Skeletal muscle cell (primary cell): Measurements from ENCODE around the gene ITGA2B.
"Not testable (repeated sequence)": the region's sequence is repeated elsewhere in the genome, so short reads cannot be mapped to it uniquely, and the experiment has no call there.

Source experiments
- DNase-seq: peaks from one replicate; pipeline ENCODE4 v3.0.0-alpha.2; 2010; ENCODE audit warnings: low read depth
- H3K4me3 ChIP-seq: 2 replicates; pipeline ENCODE4 v1.5.1; 2011; ENCODE audit warnings: low read depth, mild to moderate bottlenecking, control low read depth, low read length, moderate library complexity

ITGA2B gene

DNA sequence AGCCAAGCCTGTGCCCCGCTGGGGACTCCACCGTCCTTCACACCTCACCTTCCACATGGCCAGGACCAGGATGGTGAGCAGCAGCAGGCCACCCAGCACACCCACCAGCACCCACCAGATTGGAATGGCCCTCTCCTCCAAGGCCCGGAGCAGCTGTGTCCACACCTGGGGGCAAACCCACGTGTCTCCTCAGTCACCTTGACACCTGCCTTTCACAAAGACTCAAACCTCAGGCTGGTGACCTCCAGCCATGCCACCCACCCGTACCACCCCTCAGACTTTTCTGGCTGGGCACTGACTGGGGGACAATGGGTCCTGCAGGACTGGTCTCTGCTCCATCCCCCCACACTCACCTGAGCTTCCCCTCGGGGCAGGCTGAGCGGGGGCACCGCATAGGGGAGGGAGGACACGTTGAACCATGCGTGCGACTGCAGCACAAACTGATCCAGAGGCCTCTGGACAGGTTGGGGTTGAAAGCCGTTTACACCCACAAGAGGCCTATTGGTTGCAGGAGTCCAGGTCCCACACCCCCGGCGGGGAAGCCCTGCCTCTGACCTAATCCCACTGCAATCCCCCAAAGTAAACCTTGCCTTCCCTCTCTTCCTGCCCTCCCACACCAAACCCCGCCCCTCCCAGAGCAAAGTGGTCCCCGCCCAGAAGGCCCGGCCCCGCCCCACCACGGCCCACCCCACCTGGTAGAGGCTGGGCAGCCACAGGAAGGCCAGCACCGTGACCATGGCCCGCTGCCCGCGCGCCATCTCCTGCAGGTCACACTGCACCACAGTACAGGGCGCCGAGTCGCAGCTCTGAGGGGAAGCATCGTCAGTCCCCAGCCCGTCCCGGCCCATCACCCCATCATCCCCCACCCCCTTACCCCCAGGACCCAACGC lies 14.9 kb downstream of the ITGA2B start:
- no peak overlapping the region for H3K4me3 ChIP-seq
- DNase-seq = no peak

- no peak for DNase-seq
- H3K4me3 ChIP-seq = no peak overlapping the region
Observed at GRCh38 chr17:44372036-44372435, 17.4 kb downstream of the ITGA2B start.

GRCh38 chr17:44369414-44370023 lies 19.9 kb downstream of the ITGA2B start:
- H3K4me3 ChIP-seq, DNase-seq: not testable (repeated sequence)

DNA sequence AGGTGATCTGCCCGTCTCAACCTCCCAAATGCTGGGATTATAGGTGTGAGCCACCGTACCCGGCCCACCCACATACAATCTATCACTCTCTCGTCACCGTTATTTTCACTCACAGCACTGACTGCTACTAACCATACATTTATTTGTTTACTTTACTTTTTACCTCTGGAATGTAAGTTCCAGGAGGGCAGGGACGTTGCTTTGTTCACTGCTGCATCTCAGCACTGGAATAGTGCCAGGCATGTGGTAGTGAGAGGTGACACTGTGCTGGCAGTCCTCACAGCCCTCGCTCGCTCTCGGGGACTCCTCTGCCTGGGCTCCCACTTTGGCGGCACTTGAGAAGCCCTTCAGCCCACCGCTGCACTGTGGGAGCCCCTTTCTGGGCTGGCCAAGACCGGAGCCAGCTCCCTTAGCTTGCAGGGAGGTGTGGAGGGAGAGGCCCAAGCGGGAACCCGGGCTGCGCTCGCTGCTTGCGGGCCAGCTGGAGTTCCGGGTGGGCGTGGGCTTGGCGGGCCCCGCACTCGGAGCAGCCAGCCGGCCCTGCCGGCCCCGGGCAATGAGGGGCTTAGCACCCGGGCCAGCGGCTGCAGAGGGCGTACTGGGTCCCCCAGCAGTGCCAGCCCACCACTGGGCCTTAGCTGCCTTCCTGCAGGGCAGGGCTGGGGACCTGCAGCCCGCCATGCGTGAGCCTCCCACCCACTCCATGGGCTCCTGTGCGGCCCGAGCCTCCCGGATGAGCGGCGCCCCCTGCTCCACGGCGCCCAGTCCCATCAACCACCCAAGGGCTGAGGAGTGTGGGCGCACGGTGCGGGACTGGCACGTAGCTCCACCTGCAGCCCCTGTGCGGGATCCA lies 20.8 kb downstream of the ITGA2B start:
- H3K4me3 ChIP-seq, DNase-seq: not testable (repeated sequence)

- no peak overlapping the region for H3K4me3 ChIP-seq
- DNase-seq = no peak
Observed at GRCh38 chr17:44367231-44367979, 22.0 kb downstream of the ITGA2B start.

- H3K4me3 ChIP-seq, DNase-seq: not testable (repeated sequence)
Observed at GRCh38 chr17:44365051-44365450, 24.4 kb downstream of the ITGA2B start.

DNA sequence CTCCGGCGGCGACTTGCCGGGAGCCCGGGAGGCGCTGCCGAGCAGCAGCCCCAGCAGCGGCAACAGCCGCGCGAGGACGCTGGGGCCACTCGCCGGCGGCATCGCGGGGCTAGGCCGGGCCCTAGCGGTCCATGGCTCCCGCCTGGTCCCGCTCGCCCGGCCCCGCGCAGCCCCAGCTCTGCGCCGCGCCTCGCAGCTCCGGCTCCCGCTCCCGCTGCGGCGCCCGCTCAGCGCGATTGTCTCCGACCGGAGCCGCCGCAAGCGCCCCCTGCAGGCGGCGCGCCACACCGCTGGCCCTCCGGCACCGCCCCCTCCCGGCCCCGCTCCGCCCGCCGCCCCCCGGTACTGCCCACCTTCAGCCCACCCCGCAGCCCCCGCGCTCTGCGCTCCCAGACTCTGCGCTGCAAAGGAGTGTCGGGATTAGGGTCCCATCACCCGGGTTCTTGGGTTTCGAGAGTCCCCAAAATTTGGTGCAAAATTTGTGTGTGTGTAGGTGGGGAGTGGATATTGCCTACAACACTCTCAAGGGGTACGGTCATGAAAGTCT lies 25.8 kb downstream of the ITGA2B start, which contains the start of gene FAM171A2:
Gene FAM171A2 (minus strand): TSS at position 241 of the 547 bp plus-strand sequence. CDS start 139 bp downstream, at position 102.
- no peak for DNase-seq
- peak within 1 kb of the TSS; percentile 84 for H3K4me3 ChIP-seq

DNA sequence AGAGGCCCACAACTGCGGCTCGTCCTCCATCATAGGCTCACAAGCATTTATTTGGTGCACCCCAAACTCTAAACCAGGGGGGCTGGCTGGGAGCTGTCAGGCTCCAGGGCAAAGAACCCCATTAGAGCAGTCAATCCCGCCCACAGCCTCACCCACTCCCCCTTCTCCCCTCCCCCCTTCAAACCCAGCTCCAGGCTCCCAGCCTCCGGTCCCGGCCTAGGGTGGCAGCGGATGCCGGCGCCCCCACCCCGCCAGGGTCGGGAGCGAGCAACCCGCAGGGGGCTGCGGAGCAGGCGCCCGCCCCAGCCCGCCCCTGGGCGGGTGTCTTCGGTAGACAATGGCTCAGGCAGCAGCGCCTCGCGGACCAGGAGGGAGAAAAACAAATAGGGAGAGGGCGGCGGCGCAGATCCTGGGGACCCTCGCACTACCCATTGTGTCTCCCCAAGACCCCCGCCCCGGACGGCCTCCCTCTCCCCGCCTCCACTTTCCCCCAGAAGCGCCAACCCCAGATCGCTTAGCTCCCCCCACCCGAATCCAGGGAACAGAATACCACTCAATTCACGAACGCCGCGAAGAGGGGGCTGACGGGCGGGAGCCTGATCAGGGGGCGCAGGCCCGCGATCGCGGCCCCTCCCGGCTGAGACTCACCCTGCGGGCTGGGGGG lies 26.4 kb downstream of the ITGA2B start:
- DNase-seq = no peak
- peak overlapping the region; percentile 84 for H3K4me3 ChIP-seq

DNA sequence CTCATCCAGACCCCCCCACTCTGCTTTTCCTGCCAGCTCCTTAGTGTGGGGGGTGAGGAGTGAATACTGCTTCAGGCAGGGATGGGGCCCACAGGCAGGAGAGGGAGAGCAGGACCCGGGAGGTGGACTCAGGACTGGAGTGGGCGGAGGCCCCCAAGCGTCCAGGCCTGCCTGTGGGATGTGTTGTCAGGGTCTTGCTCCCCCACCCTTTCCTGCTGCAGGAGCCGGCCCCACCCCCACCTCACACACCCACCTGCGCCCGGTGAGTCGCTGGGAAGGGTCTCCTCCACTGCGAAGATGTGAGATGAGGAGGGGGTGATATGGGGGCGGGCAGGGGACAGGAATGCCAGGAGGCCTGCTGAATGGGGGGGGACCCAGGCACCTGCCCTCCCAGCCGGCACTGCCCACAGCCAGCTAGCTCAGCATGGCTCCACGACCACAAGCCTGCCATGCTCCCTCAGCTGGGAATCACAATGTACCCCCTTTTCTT lies 26.9 kb downstream of the ITGA2B start:
- peak overlapping the region; percentile 84 for H3K4me3 ChIP-seq
- no peak for DNase-seq

DNA sequence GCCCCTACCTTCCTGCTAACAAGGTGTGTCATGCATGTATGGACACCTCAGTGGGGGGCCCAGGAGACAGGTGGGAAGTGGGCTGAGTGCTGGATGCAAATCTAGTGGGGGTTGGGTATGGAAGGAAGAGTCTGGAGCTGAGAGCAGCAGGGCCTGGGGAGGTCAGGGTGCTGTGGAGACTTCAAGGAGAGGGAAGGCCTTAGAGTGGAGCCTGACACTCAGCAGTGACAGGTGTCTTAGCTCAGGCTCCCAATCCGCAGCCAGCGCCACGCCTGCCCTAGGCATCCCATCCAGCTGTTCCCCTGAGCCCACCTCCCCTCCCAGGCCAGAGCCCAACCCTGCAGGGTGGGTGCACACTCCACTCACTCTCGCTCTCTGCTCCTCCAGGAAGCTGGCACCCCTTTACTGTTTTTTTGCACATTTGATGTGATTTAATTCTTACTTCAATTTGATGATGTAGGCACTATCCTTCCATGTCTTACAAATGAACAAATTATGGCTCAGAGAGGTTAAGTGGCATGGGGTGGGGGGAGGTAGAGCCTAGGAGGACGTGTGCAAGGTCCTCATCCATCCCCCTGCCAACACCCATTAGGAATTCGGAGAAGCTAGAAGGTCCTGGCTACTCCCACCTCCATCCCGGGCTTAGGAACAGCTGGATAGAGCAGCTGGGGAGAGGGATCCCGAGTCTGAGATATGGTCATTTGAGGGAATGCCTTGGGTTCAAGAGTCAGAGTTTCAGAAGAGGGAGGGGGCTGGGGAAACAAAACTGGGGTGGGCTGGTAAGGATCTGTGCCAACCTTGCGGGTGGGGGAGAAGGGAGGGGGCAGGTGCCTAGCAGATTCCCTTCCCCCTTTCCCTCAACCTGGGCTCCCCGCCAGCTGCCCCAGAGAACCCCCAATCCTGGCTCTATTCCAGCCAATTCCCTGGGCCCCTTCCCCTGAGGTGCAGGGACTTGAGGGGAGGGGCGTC lies 27.9 kb downstream of the ITGA2B start:
- peak overlapping the region; percentile 84 for H3K4me3 ChIP-seq
- DNase-seq = no peak

GRCh38 chr17:44360826-44361225 lies 28.6 kb downstream of the ITGA2B start:
- H3K4me3 ChIP-seq = no peak overlapping the region
- no peak for DNase-seq

DNA sequence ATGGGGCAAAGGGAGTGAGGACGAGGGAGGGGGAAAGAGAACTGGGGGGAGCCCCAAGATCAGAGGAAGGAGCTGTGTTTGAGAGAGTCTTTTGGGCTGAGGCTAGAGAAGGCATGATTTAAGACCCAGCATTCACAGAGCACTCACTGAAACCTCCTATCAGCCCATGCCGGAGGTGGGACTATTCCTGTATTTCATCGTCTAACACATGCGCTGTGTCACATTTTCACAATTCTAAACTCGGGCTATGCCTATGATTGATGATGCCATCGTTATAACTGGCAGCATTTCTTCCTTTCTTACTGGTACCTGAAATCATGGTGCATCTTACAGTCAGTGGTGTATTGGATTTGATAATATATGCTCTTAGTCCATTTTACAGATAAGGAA lies 29.3 kb downstream of the ITGA2B start:
- no peak for DNase-seq
- no peak overlapping the region for H3K4me3 ChIP-seq

- H3K4me3 ChIP-seq = no peak overlapping the region
- no peak for DNase-seq
Observed at GRCh38 chr17:44359458-44360143, 29.8 kb downstream of the ITGA2B start.

GRCh38 chr17:44359006-44359405 lies 30.4 kb downstream of the ITGA2B start:
- no peak for DNase-seq
- no peak overlapping the region for H3K4me3 ChIP-seq

- no peak for DNase-seq
- no peak overlapping the region for H3K4me3 ChIP-seq
Observed at GRCh38 chr17:44358066-44358465, 31.4 kb downstream of the ITGA2B start.

DNA sequence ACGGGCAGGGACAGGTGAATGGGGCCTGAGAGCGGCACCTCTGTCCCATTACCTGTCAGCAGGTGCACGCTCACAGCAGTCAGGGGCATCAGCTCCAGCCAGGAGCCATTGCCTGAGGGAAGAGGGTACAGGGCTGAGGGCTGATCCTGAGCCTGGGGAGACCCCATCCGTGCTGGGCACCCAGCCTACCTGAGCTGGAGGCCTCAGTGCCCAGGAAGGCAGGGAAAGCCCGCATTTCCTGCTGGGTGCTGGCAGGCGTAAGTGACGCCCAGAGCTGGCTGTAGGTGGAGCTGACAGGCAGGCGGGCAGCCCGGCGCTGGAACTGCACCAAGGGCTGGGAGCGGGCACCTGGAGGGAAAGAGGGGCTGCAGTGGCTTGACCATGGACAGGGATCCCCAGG lies 33.2 kb downstream of the ITGA2B start:
- no peak overlapping the region for H3K4me3 ChIP-seq
- no peak for DNase-seq

DNA sequence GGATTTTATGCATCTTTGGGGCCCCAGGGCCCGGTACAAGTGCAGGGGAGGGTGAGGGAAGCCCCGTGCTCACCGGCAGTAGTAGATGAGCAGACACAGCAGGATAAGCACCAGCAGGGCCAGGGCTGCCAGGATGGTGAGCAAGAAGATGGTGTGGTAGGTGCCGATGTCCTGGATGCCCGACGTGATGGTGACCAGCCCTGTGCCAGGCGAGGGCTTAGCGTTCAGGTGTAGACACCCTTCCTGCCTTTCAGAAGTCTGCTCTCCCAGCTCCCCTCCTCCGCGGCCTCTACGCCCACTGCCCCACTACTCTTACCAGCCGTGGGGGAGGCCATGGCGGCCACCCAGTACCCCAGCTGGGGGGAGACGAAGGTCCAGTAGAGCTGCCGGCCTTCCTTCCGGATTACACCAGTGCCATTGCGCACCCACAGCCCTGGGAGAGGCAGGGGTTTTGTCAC lies 33.8 kb downstream of the ITGA2B start:
- DNase-seq = no peak
- no peak overlapping the region for H3K4me3 ChIP-seq
